Astrocyte of the cerebellum (primary cell): ENCODE measurements around the gene ABCA7.

Source experiments
- DNase-seq: peaks from one replicate; pipeline ENCODE4 v3.0.0-alpha.2; 2011; ENCODE audit warnings: low read depth
- H3K4me3 ChIP-seq: 2 replicates; pipeline ENCODE4 v1.5.1; 2011; ENCODE audit warnings: mild to moderate bottlenecking, low read depth, low read length, moderate library complexity
- in situ Hi-C: cut with HindIII; loops from 2 replicates; pipeline ENCODE4 v1.10.0; 2017; ENCODE audit warnings: low sequenced_read_pairs
- TF ChIP-seq, protein P1 (sequence below): IDR thresholded peaks from 2 replicates; pipeline ENCODE4 v1.5.1; 2012; ENCODE audit warnings: low read length, low read depth, moderate library complexity, mild to moderate bottlenecking; ENCODE audit errors: missing control alignments

ABCA7 gene

DNA sequence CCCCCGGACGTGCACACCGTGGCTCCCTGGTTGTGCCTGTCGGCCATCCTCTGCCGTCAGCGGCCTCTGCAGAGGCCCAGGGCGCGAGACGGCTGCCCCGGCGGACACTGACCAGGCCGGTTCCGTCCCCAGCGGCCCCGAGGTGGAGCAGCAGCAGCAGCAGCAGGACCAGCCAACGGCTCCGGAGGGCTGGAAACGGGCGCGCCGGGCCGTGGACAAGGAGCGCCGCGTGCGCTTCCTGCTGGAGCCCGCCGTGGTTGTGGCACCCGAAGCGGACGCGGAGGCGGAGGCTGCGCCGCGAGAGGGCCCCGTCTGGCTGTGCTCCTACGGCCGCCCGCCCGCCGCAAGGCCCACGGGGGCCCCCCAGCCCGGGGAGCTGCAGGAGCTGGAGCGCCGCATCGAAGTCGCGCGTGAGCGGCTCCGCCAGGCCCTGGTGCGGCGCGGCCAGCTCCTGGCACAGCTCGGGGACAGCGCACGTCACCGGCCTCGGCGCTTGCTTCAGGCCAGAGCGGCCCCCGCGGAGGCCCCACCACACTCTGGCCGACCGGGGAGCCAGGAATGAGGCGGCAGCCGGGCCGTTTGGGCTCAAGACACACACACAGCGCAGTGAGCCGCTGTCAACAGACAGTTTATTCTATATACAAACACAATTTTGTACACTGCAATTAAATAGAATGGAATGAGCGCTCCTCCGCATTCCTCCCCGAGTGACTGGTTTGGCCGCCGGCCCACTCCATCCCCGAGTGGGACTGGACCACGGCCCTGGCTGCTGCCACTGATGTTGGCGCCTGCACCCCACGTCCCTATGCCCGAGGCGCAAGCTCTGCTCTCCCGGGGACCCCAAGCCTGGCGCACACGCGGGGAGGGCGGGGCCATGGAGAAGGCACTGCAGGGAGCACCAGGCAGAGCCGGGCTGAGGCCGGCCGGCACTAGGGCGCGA is 30.6 kb upstream of the ABCA7 start:
- TF ChIP-seq, protein P1, sequence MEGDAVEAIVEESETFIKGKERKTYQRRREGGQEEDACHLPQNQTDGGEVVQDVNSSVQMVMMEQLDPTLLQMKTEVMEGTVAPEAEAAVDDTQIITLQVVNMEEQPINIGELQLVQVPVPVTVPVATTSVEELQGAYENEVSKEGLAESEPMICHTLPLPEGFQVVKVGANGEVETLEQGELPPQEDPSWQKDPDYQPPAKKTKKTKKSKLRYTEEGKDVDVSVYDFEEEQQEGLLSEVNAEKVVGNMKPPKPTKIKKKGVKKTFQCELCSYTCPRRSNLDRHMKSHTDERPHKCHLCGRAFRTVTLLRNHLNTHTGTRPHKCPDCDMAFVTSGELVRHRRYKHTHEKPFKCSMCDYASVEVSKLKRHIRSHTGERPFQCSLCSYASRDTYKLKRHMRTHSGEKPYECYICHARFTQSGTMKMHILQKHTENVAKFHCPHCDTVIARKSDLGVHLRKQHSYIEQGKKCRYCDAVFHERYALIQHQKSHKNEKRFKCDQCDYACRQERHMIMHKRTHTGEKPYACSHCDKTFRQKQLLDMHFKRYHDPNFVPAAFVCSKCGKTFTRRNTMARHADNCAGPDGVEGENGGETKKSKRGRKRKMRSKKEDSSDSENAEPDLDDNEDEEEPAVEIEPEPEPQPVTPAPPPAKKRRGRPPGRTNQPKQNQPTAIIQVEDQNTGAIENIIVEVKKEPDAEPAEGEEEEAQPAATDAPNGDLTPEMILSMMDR: no peak
- in situ Hi-C loops: no loop called here
- no peak for DNase-seq
- no peak overlapping the region for H3K4me3 ChIP-seq

DNA sequence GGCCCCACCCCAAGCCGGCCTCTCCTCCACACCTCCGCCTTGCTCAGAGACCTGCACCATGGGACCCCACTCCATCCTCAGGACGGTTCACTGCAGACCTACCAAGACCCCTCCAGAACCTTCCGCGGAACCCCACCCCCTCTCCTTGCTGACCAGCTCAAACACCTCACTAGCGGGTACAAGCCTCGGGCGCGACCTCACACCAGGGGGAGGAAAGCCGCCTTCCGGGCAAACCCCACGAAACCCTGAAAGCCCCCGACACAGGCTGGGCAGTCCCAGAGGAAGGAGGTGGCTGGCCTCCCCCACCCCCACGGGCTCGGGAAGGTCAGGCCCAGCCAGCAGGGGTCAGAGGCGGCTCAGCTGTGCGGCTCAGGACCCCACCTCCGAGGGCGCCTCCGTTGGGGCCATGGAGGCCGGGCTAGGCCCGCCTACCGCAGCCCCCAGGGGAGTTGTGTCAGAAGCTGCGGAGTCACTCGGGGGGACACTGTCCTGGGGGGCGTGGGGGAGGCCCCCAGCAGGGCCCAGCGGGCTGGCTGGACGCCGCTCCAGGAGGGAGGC is 29.8 kb upstream of the ABCA7 start:
- in situ Hi-C loops: no loop called here
- no peak overlapping the region for H3K4me3 ChIP-seq
- no peak for DNase-seq
- TF ChIP-seq, protein P1: no peak

DNA sequence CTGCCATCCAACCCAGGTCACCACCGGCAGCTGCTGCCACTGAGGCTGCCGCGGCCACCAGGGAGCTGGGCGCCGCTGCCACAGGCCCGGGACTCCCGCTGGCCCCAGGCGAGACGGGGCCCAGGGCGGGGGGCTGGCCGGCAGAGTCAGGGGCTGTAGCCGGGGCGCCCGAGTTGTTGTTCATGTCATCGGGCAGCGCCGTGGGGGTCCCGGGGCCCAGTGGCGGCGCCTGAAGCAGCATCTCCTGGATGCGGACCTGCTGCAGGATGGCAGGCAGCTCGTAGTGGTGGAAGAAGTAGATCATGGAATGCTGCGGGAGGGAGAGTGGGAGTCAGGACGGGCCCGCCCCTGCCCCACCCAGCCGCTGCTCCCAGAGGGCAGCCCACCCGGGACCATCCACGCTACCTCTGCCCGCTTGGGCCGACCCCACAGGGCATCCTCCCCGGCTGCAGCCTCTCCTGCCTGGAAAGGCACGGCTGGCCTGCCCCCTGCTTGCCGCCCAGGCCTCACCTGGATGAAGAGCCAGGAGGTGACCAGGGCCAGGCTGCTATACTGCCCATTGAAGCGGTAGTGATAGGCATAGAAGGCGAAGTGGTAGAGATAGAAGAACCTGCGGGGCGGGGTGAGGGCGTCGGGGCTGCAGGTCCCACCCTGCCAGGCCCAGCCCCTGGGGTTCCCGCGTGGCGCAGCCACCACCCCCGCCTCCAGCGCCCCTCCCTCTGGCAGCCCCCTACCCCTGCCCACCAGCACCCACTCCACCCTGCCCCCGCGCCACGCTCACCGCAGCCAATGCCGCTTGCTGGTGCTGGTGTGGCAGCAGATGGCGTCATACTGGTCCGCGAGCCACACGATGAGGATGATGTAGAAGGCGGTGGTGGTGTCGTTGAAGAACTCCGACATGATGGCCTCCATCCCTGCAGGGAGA is 29.1 kb upstream of the ABCA7 start:
- in situ Hi-C loops: no loop called here
- TF ChIP-seq, protein P1: no peak
- H3K4me3 ChIP-seq: no peak overlapping the region
- DNase-seq: no peak

DNA sequence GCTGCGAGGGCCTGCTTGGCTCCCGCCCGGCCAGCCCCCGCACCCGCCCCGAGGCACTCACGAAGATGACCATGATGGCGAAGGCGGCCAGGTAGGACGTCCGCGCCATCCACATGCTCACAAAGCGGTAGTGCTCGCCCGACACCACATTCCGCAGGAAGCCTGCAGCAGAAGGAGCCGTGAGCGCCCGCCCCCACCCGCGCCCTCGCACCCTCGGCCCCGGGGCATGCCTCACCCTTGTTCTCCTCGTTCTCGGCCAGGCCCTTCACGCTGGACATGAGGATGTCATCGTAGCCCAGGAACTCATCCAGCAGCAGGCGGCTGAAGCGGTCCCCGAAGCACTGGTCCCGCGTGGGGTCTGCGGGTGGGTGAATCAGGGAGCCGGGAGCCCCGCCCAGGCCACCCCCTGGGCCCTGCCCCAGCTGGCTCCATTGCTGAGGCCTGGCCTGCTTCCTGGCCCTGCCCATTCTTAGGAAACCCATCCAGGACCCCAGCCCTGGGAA is 28.0 kb upstream of the ABCA7 start:
- in situ Hi-C loops: no loop called here
- H3K4me3 ChIP-seq: no peak overlapping the region
- no peak for DNase-seq
- TF ChIP-seq, protein P1: no peak

DNA sequence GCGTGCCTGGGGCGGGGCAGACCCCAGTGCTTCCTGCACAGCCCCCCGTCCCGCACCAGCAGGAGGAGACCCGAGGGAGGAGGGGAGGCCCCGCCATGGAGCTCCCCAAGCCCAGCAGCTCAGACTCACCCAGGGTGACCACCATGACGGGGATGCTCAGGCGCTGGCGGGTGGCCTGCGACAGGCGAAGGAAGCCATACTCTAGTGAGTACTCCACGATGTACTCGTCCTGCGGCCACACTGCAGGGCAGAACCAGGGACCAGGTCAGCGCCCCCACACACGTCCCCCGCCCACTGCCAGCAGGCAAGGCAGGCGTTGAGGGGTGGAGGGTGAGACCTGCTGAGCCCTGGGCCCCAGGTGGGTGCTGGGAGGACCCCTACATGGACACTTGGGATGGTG is 27.6 kb upstream of the ABCA7 start:
- DNase-seq: no peak
- TF ChIP-seq, protein P1: no peak
- no peak overlapping the region for H3K4me3 ChIP-seq
- in situ Hi-C loops: no loop called here

DNA sequence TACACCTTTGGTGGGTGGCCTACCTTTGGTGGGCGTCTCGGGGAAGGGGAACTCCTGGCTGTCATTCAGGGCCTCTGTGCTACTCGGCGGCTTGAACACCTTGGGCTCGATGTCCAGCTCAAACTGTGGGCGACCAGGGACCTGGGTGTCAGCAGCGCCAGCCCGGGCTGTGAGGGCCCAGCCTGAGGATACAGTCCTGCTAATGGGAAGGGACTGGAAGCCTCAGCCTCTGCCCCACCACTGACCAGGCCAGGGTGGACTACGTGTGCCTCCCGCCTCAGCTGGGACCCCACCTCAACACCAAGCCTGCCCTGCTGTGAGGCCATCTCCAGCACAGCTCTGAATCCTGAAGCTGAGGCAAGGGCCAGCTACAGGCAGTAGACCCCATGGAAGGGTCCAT is 26.7 kb upstream of the ABCA7 start:
- in situ Hi-C loops: no loop called here

More for the DNA sequence above, 26.7 kb upstream of the ABCA7 start:
- TF ChIP-seq, protein P1: no peak
- no peak for DNase-seq
- H3K4me3 ChIP-seq: no peak overlapping the region
